H1 (cell line): ENCODE measurements around the gene SEC62. TPM values are rescaled to one million over a fixed set of nuclear protein-coding genes. Genes with fewer than 3 reads are reported as not detected.

ENCODE experiments used
- CTCF ChIA-PET: fragments of 300-600 bp; sonication (Branson Sonifier 250); formaldehyde crosslinking; loops from one replicate; lab custom pipeline; 2021; ENCODE audit not compliant: partially characterized antibody; lab: Charles Lee
- POLR2A ChIA-PET: fragments of 300-600 bp; sonication (Branson Sonifier 250); formaldehyde crosslinking; loops from one replicate; lab custom pipeline; 2021; ENCODE audit warnings: inconsistent platforms; ENCODE audit not compliant: partially characterized antibody; lab: Charles Lee
- DNase-seq, 2 experiments: peaks; one replicate each; pipeline versions ENCODE4 v3.0.0 to v3.0.0-alpha.2; 2010 to 2022; ENCODE audit warnings: low spot score in 2 of 2, low read depth in 1 of 2, mixed read lengths in 1 of 2
- FAIRE-seq: peaks from 2 replicates; lab custom pipeline; 2011; peaks lifted over from hg19 to GRCh38; lab: Jason Lieb, UNC
- H2AFZ ChIP-seq: 2 replicates; pipeline ENCODE4 v1.8.1; 2012; ENCODE audit warnings: low read length, inconsistent platforms
- H2AK5ac ChIP-seq: 2 replicates; pipeline ENCODE4 v1.6.1; 2013; ENCODE audit warnings: low read depth, low read length
- H2BK120ac ChIP-seq: replicated peaks from 2 replicates; pipeline ENCODE3; 2013; ENCODE audit warnings: low read depth, low read length, inconsistent platforms
- H2BK12ac ChIP-seq: 2 replicates; pipeline ENCODE4 v1.6.1; 2013; ENCODE audit warnings: low read depth, low read length
- H2BK15ac ChIP-seq: 2 replicates; pipeline ENCODE4 v1.6.1; 2013; ENCODE audit warnings: low read length
- H2BK20ac ChIP-seq: 2 replicates; pipeline ENCODE4 v1.6.1; 2013; ENCODE audit warnings: low read length
- H2BK5ac ChIP-seq: 2 replicates; pipeline ENCODE4 v1.6.1; 2013; ENCODE audit warnings: low read depth, low read length
- H3K14ac ChIP-seq: 2 replicates; pipeline ENCODE4 v1.6.1; 2013; ENCODE audit warnings: inconsistent platforms; ENCODE audit not compliant: insufficient read length
- H3K18ac ChIP-seq: 2 replicates; pipeline ENCODE4 v1.6.1; 2013; ENCODE audit warnings: low read length; ENCODE audit errors: extremely low read depth
- H3K23ac ChIP-seq: 2 replicates; pipeline ENCODE4 v1.6.1; 2013; ENCODE audit warnings: inconsistent platforms; ENCODE audit not compliant: insufficient read length
- H3K23me2 ChIP-seq: 2 replicates; pipeline ENCODE4 v1.6.1; 2013; ENCODE audit warnings: low read depth, low read length
- H3K27ac ChIP-seq: 2 replicates; pipeline ENCODE4 v1.6.1; 2011; ENCODE audit warnings: low read depth, low read length, inconsistent platforms
- H3K27me3 ChIP-seq, 4 experiments: replicated peaks in 1 of 4; 1 replicate in 1 of 4; 2 replicates in 3 of 4; pipeline versions ENCODE4 v1.6.1 to v1.8.1; 2011 to 2013; ENCODE audit warnings: low read length in 3 of 4, mild to moderate bottlenecking in 3 of 4, inconsistent platforms in 2 of 4, mixed read lengths in 2 of 4, moderate library complexity in 1 of 4; ENCODE audit not compliant: control insufficient read depth in 3 of 4, insufficient read depth in 3 of 4; ENCODE audit errors: extremely low read depth in 1 of 4
- H3K36me3 ChIP-seq, 4 experiments: 2 replicates each; pipeline versions ENCODE4 v1.6.1 to v1.8.1; 2011 to 2013; ENCODE audit warnings: mild to moderate bottlenecking in 4 of 4, low read length in 3 of 4, moderate library complexity in 2 of 4, control low read depth in 1 of 4, inconsistent platforms in 1 of 4; ENCODE audit not compliant: insufficient read depth in 4 of 4, control insufficient read depth in 2 of 4
- H3K4ac ChIP-seq: replicated peaks from 2 replicates; pipeline ENCODE3; 2013; ENCODE audit warnings: low read length, low read depth, mixed read lengths, inconsistent platforms; ENCODE audit not compliant: insufficient read length
- H3K4me1 ChIP-seq, 4 experiments: replicated peaks in 1 of 4; 1 replicate in 1 of 4; 2 replicates in 3 of 4; pipeline versions ENCODE4 v1.6.1 to v1.8.1; 2011 to 2013; ENCODE audit warnings: low read length in 3 of 4, inconsistent platforms in 2 of 4, mixed read lengths in 1 of 4; ENCODE audit not compliant: insufficient read depth in 4 of 4, control insufficient read depth in 3 of 4
- H3K4me2 ChIP-seq, 2 experiments: 2 replicates each; pipeline versions ENCODE4 v1.6.1 to v1.8.1; 2011 to 2013; ENCODE audit warnings: low read depth in 2 of 2, low read length in 2 of 2, control low read depth in 1 of 2, inconsistent platforms in 1 of 2, mild to moderate bottlenecking in 1 of 2; ENCODE audit not compliant: insufficient read depth in 1 of 2
- H3K4me3 ChIP-seq, 4 experiments: fragments of 200-600, 300-600 bp in 1 of 4; sonication (generic), shearing (Covaris generic), sonication (Bioruptor Twin) in 1 of 4; 2 replicates each; pipeline versions ENCODE4 v1.5.1 to v1.8.1; 2011 to 2016; ENCODE audit warnings: low read length in 4 of 4, low read depth in 3 of 4, control low read depth in 2 of 4, inconsistent platforms in 2 of 4, mild to moderate bottlenecking in 2 of 4, mixed read lengths in 1 of 4, moderate library complexity in 1 of 4; ENCODE audit not compliant: insufficient read depth in 2 of 4; ENCODE audit errors: extremely low read depth in 1 of 4
- H3K56ac ChIP-seq: replicated peaks from 2 replicates; pipeline ENCODE3; 2013; ENCODE audit warnings: low read depth, mild to moderate bottlenecking, mixed read lengths, low read length, inconsistent platforms; ENCODE audit not compliant: insufficient read length
- H3K79me1 ChIP-seq: 2 replicates; pipeline ENCODE4 v1.6.1; 2013; ENCODE audit warnings: low read depth, low read length, control low read depth
- H3K79me2 ChIP-seq, 2 experiments: 2 replicates each; pipeline versions ENCODE4 v1.6.1 to v1.8.1; 2012 to 2013; ENCODE audit warnings: low read length in 2 of 2, mild to moderate bottlenecking in 2 of 2, inconsistent platforms in 1 of 2; ENCODE audit not compliant: insufficient read depth in 2 of 2, control insufficient read depth in 1 of 2
- H3K9ac ChIP-seq, 4 experiments: replicated peaks in 1 of 4; 1 replicate in 1 of 4; 2 replicates in 3 of 4; pipeline versions ENCODE4 v1.6.1 to v1.8.1; 2011 to 2013; ENCODE audit warnings: low read depth in 3 of 4, low read length in 3 of 4, control low read depth in 2 of 4, mild to moderate bottlenecking in 2 of 4, moderate library complexity in 2 of 4, inconsistent platforms in 1 of 4; ENCODE audit errors: extremely low read depth in 1 of 4
- H3K9me3 ChIP-seq, 2 experiments: 2 replicates each; pipeline versions ENCODE4 v1.6.1 to v1.8.1; 2012 to 2013; ENCODE audit warnings: mild to moderate bottlenecking in 2 of 2, moderate library complexity in 2 of 2, control low read depth in 1 of 2, inconsistent platforms in 1 of 2, low read depth in 1 of 2, low read length in 1 of 2, mixed read lengths in 1 of 2; ENCODE audit not compliant: insufficient read depth in 2 of 2
- H4K20me1 ChIP-seq, 2 experiments: replicated peaks in 1 of 2; 2 replicates each; pipeline versions ENCODE3 to v1.8.1; 2011 to 2013; ENCODE audit warnings: inconsistent platforms in 2 of 2, low read length in 2 of 2, mild to moderate bottlenecking in 1 of 2; ENCODE audit not compliant: insufficient read depth in 2 of 2, control insufficient read depth in 1 of 2
- H4K5ac ChIP-seq: 2 replicates; pipeline ENCODE4 v1.6.1; 2013; ENCODE audit warnings: low read length, low read depth, mixed read lengths, inconsistent platforms; ENCODE audit not compliant: insufficient read length
- H4K8ac ChIP-seq: 2 replicates; pipeline ENCODE4 v1.8.0; 2013; ENCODE audit warnings: mild to moderate bottlenecking, moderate library complexity, low read length, inconsistent platforms; ENCODE audit not compliant: insufficient read depth; ENCODE audit errors: extremely low read depth
- H4K91ac ChIP-seq: replicated peaks from 2 replicates; pipeline ENCODE3; 2013; ENCODE audit warnings: low read length, mixed read lengths, inconsistent platforms; ENCODE audit not compliant: insufficient read length
- CBX5 ChIP-seq: fragments of 300-800, 300-1000 bp; sonication (generic); IDR thresholded peaks from 2 replicates; pipeline ENCODE4 v1.7.1; 2016; ENCODE audit warnings: antibody characterized with exemption, low read length, low read depth
- GABPA ChIP-seq: IDR thresholded peaks from 2 replicates; pipeline ENCODE4 v1.6.1; 2011; ENCODE audit warnings: mild to moderate bottlenecking, low read length, moderate library complexity, borderline replicate concordance; ENCODE audit not compliant: insufficient read depth
- KDM4A ChIP-seq: IDR thresholded peaks from one replicate; pipeline ENCODE4 v1.7.1; 2012; ENCODE audit warnings: low read depth, mild to moderate bottlenecking, moderate library complexity, low read length, inconsistent platforms; ENCODE audit not compliant: severe bottlenecking
- NANOG ChIP-seq: IDR thresholded peaks from 2 replicates; pipeline ENCODE4 v1.6.1; 2011; ENCODE audit warnings: low read length, low read depth, mild to moderate bottlenecking, inconsistent platforms; ENCODE audit not compliant: insufficient read depth, poor library complexity, severe bottlenecking
- RNF2 ChIP-seq: fragments of 200-900, 300-1000 bp; sonication (generic); IDR thresholded peaks from 2 replicates; pipeline ENCODE4 v1.7.1; 2016; ENCODE audit warnings: borderline replicate concordance, low read depth, mild to moderate bottlenecking, antibody characterized with exemption, low read length; ENCODE audit not compliant: poor library complexity, severe bottlenecking; ENCODE audit errors: missing control alignments
- SP1 ChIP-seq: IDR thresholded peaks from 2 replicates; pipeline ENCODE4 v1.6.1; 2011; ENCODE audit warnings: low read depth, low read length
- SUZ12 ChIP-seq: fragments of 200-600 bp; sonication (generic); IDR thresholded peaks from 2 replicates; pipeline ENCODE4 v1.6.1; 2012; ENCODE audit warnings: mild to moderate bottlenecking, inconsistent platforms, low read length, moderate library complexity, mixed read lengths
- TCF12 ChIP-seq: IDR thresholded peaks from 2 replicates; pipeline ENCODE4 v1.6.1; 2011; ENCODE audit warnings: low read depth, mild to moderate bottlenecking, low read length
- YY1 ChIP-seq: IDR thresholded peaks from 2 replicates; pipeline ENCODE4 v1.6.1; 2011; ENCODE audit warnings: low read depth, mild to moderate bottlenecking, low read length
- WGBS, 2 experiments: shearing (Covaris generic) in 1 of 2; methylation state at CpG; one replicate each; pipeline versions ENCODE4 v1.1.6 to v1.1.7; 2013 to 2015; ENCODE audit warnings: low lambda C conversion rate in 2 of 2, mixed read lengths in 2 of 2, inconsistent platforms in 1 of 2, low coverage in 1 of 2, missing lambda C conversion rate in 1 of 2; ENCODE audit not compliant: insufficient replicate concordance in 2 of 2, insufficient coverage in 1 of 2, insufficient read length in 1 of 2; ENCODE audit errors: extremely low coverage in 1 of 2, missing lambda C conversion rate in 1 of 2; 5-methylcytosine and 5-hydroxymethylcytosine counted together
- polyA plus RNA-seq, 7 experiments: library from polyadenylated mRNA; depleted of rRNA in 3 of 7; stranded (reverse) in 5 of 7; unstranded in 2 of 7; fragments of >200 nt in 5 of 7; fragments of 200-250 nt in 2 of 7; gene quantifications; 1 replicate in 5 of 7; 2 replicates in 1 of 7; 4 replicates in 1 of 7; pipeline versions ENCODE4 v1.2.1 to v1.2.3, GENCODE V29; 2011 to 2013; ENCODE audit warnings: missing spikeins in 2 of 7, mixed read lengths in 2 of 7
- total RNA-seq: library from RNA; stranded (reverse); fragmentation: NEBNext Ultra II Directional; extraction: Animal tissue kit (Norgen Biotek cat#: 25700); gene quantifications from 2 replicates; pipeline ENCODE4 v1.2.1, GENCODE V29; 2021

SEC62 gene
- total and polyA plus RNA-seq, 2 of the 8 experiments (the other 6 are each of a cell fraction or from before 2014, with no cell fraction given): 67.8 to 113 TPM

GRCh38 chr3:170002879-170003278, 36.3 kb downstream of the SEC62 start:
- Histone ChIP-seq H3K27me3 (no peaks in the 10 kb centered on the region), H2AK5ac (no peak overlapping the region), H3K14ac (no peak overlapping the region), H3K4me2 (no peak overlapping the region), H2AFZ (no peak overlapping the region), H4K91ac (no peak overlapping the region), H2BK120ac (no peak overlapping the region), H2BK15ac (no peak overlapping the region), H3K56ac (no peak overlapping the region), H4K8ac (no peak overlapping the region), H3K79me2 (no peaks in the 10 kb centered on the region), H3K36me3 (no peaks in the 10 kb centered on the region), H3K23ac (no peak overlapping the region), H2BK20ac (no peak overlapping the region), H3K9me3 (no peaks in the 10 kb centered on the region), H3K23me2 (no peaks in the 10 kb centered on the region), H4K20me1 (no peaks in the 10 kb centered on the region), H2BK5ac (no peak overlapping the region), H3K27ac (no peak overlapping the region), H3K9ac (no peak overlapping the region), H2BK12ac (no peak overlapping the region), H3K18ac (no peak overlapping the region), H3K79me1 (no peaks in the 10 kb centered on the region), H3K4ac (no peak overlapping the region), H3K4me1 (no peaks in the 10 kb centered on the region), H3K4me3 (no peak overlapping the region), H4K5ac (no peak overlapping the region)
- POLR2A ChIA-PET: interaction anchor here (1.1 kb wide), 1 partner anchor 11 kb away, joined by 4 read pairs; no protein-coding TSS in a partner anchor
- DNase-seq (no peak), FAIRE-seq (no peak)
- WGBS, 2 experiments: 94% methylated on average over 1 of the region's 1 CpG; no CpG with 5 or more reads in 1 of the 2 experiments
- CTCF ChIA-PET: interaction anchor here (2.8 kb wide), 1 partner anchor 18 kb away, joined by 9 read pairs; no protein-coding TSS in a partner anchor
- TF ChIP-seq CBX5: no peak
- TF ChIP-seq TCF12: no peak
- TF ChIP-seq YY1: no peak
- no peak for TF ChIP-seq GABPA
- no peak for TF ChIP-seq KDM4A
- TF ChIP-seq SUZ12: no peak
- TF ChIP-seq NANOG: no peak
- no peak for TF ChIP-seq RNF2
- TF ChIP-seq SP1: no peak
